H1 (cell line): ENCODE data around the gene CAMKMT. TPM values are rescaled to one million over a fixed set of nuclear protein-coding genes. Genes with fewer than 3 reads are reported as not detected.

Source experiments
- CTCF ChIA-PET: fragments of 300-600 bp; sonication (Branson Sonifier 250); formaldehyde crosslinking; loops from one replicate; lab custom pipeline; 2021; ENCODE audit not compliant: partially characterized antibody; lab: Charles Lee
- POLR2A ChIA-PET: fragments of 300-600 bp; sonication (Branson Sonifier 250); formaldehyde crosslinking; loops from one replicate; lab custom pipeline; 2021; ENCODE audit warnings: inconsistent platforms; ENCODE audit not compliant: partially characterized antibody; lab: Charles Lee
- DNase-seq, 2 experiments: peaks; one replicate each; pipeline versions ENCODE4 v3.0.0 to v3.0.0-alpha.2; 2010 to 2022; ENCODE audit warnings: low spot score in 2 of 2, low read depth in 1 of 2, mixed read lengths in 1 of 2
- FAIRE-seq: peaks from 2 replicates; lab custom pipeline; 2011; peaks lifted over from hg19 to GRCh38; lab: Jason Lieb, UNC
- H2AFZ ChIP-seq: 2 replicates; pipeline ENCODE4 v1.8.1; 2012; ENCODE audit warnings: low read length, inconsistent platforms
- H2AK5ac ChIP-seq: 2 replicates; pipeline ENCODE4 v1.6.1; 2013; ENCODE audit warnings: low read depth, low read length
- H2BK120ac ChIP-seq: replicated peaks from 2 replicates; pipeline ENCODE3; 2013; ENCODE audit warnings: low read depth, low read length, inconsistent platforms
- H2BK12ac ChIP-seq: 2 replicates; pipeline ENCODE4 v1.6.1; 2013; ENCODE audit warnings: low read depth, low read length
- H2BK15ac ChIP-seq: 2 replicates; pipeline ENCODE4 v1.6.1; 2013; ENCODE audit warnings: low read length
- H2BK20ac ChIP-seq: 2 replicates; pipeline ENCODE4 v1.6.1; 2013; ENCODE audit warnings: low read length
- H2BK5ac ChIP-seq: 2 replicates; pipeline ENCODE4 v1.6.1; 2013; ENCODE audit warnings: low read depth, low read length
- H3K14ac ChIP-seq: 2 replicates; pipeline ENCODE4 v1.6.1; 2013; ENCODE audit warnings: inconsistent platforms; ENCODE audit not compliant: insufficient read length
- H3K18ac ChIP-seq: 2 replicates; pipeline ENCODE4 v1.6.1; 2013; ENCODE audit warnings: low read length; ENCODE audit errors: extremely low read depth
- H3K23ac ChIP-seq: 2 replicates; pipeline ENCODE4 v1.6.1; 2013; ENCODE audit warnings: inconsistent platforms; ENCODE audit not compliant: insufficient read length
- H3K23me2 ChIP-seq: 2 replicates; pipeline ENCODE4 v1.6.1; 2013; ENCODE audit warnings: low read depth, low read length
- H3K27ac ChIP-seq: 2 replicates; pipeline ENCODE4 v1.6.1; 2011; ENCODE audit warnings: low read depth, low read length, inconsistent platforms
- H3K27me3 ChIP-seq, 4 experiments: replicated peaks in 1 of 4; 1 replicate in 1 of 4; 2 replicates in 3 of 4; pipeline versions ENCODE4 v1.6.1 to v1.8.1; 2011 to 2013; ENCODE audit warnings: low read length in 3 of 4, mild to moderate bottlenecking in 3 of 4, inconsistent platforms in 2 of 4, mixed read lengths in 2 of 4, moderate library complexity in 1 of 4; ENCODE audit not compliant: control insufficient read depth in 3 of 4, insufficient read depth in 3 of 4; ENCODE audit errors: extremely low read depth in 1 of 4
- H3K36me3 ChIP-seq, 4 experiments: 2 replicates each; pipeline versions ENCODE4 v1.6.1 to v1.8.1; 2011 to 2013; ENCODE audit warnings: mild to moderate bottlenecking in 4 of 4, low read length in 3 of 4, moderate library complexity in 2 of 4, control low read depth in 1 of 4, inconsistent platforms in 1 of 4; ENCODE audit not compliant: insufficient read depth in 4 of 4, control insufficient read depth in 2 of 4
- H3K4ac ChIP-seq: replicated peaks from 2 replicates; pipeline ENCODE3; 2013; ENCODE audit warnings: low read length, low read depth, mixed read lengths, inconsistent platforms; ENCODE audit not compliant: insufficient read length
- H3K4me1 ChIP-seq, 4 experiments: replicated peaks in 1 of 4; 1 replicate in 1 of 4; 2 replicates in 3 of 4; pipeline versions ENCODE4 v1.6.1 to v1.8.1; 2011 to 2013; ENCODE audit warnings: low read length in 3 of 4, inconsistent platforms in 2 of 4, mixed read lengths in 1 of 4; ENCODE audit not compliant: insufficient read depth in 4 of 4, control insufficient read depth in 3 of 4
- H3K4me2 ChIP-seq, 2 experiments: 2 replicates each; pipeline versions ENCODE4 v1.6.1 to v1.8.1; 2011 to 2013; ENCODE audit warnings: low read depth in 2 of 2, low read length in 2 of 2, control low read depth in 1 of 2, inconsistent platforms in 1 of 2, mild to moderate bottlenecking in 1 of 2; ENCODE audit not compliant: insufficient read depth in 1 of 2
- H3K4me3 ChIP-seq, 4 experiments: fragments of 200-600, 300-600 bp in 1 of 4; sonication (generic), shearing (Covaris generic), sonication (Bioruptor Twin) in 1 of 4; 2 replicates each; pipeline versions ENCODE4 v1.5.1 to v1.8.1; 2011 to 2016; ENCODE audit warnings: low read length in 4 of 4, low read depth in 3 of 4, control low read depth in 2 of 4, inconsistent platforms in 2 of 4, mild to moderate bottlenecking in 2 of 4, mixed read lengths in 1 of 4, moderate library complexity in 1 of 4; ENCODE audit not compliant: insufficient read depth in 2 of 4; ENCODE audit errors: extremely low read depth in 1 of 4
- H3K56ac ChIP-seq: replicated peaks from 2 replicates; pipeline ENCODE3; 2013; ENCODE audit warnings: low read depth, mild to moderate bottlenecking, mixed read lengths, low read length, inconsistent platforms; ENCODE audit not compliant: insufficient read length
- H3K79me1 ChIP-seq: 2 replicates; pipeline ENCODE4 v1.6.1; 2013; ENCODE audit warnings: low read depth, low read length, control low read depth
- H3K79me2 ChIP-seq, 2 experiments: 2 replicates each; pipeline versions ENCODE4 v1.6.1 to v1.8.1; 2012 to 2013; ENCODE audit warnings: low read length in 2 of 2, mild to moderate bottlenecking in 2 of 2, inconsistent platforms in 1 of 2; ENCODE audit not compliant: insufficient read depth in 2 of 2, control insufficient read depth in 1 of 2
- H3K9ac ChIP-seq, 4 experiments: replicated peaks in 1 of 4; 1 replicate in 1 of 4; 2 replicates in 3 of 4; pipeline versions ENCODE4 v1.6.1 to v1.8.1; 2011 to 2013; ENCODE audit warnings: low read depth in 3 of 4, low read length in 3 of 4, control low read depth in 2 of 4, mild to moderate bottlenecking in 2 of 4, moderate library complexity in 2 of 4, inconsistent platforms in 1 of 4; ENCODE audit errors: extremely low read depth in 1 of 4
- H3K9me3 ChIP-seq, 2 experiments: 2 replicates each; pipeline versions ENCODE4 v1.6.1 to v1.8.1; 2012 to 2013; ENCODE audit warnings: mild to moderate bottlenecking in 2 of 2, moderate library complexity in 2 of 2, control low read depth in 1 of 2, inconsistent platforms in 1 of 2, low read depth in 1 of 2, low read length in 1 of 2, mixed read lengths in 1 of 2; ENCODE audit not compliant: insufficient read depth in 2 of 2
- H4K20me1 ChIP-seq, 2 experiments: replicated peaks in 1 of 2; 2 replicates each; pipeline versions ENCODE3 to v1.8.1; 2011 to 2013; ENCODE audit warnings: inconsistent platforms in 2 of 2, low read length in 2 of 2, mild to moderate bottlenecking in 1 of 2; ENCODE audit not compliant: insufficient read depth in 2 of 2, control insufficient read depth in 1 of 2
- H4K5ac ChIP-seq: 2 replicates; pipeline ENCODE4 v1.6.1; 2013; ENCODE audit warnings: low read length, low read depth, mixed read lengths, inconsistent platforms; ENCODE audit not compliant: insufficient read length
- H4K8ac ChIP-seq: 2 replicates; pipeline ENCODE4 v1.8.0; 2013; ENCODE audit warnings: mild to moderate bottlenecking, moderate library complexity, low read length, inconsistent platforms; ENCODE audit not compliant: insufficient read depth; ENCODE audit errors: extremely low read depth
- H4K91ac ChIP-seq: replicated peaks from 2 replicates; pipeline ENCODE3; 2013; ENCODE audit warnings: low read length, mixed read lengths, inconsistent platforms; ENCODE audit not compliant: insufficient read length
- BRCA1 ChIP-seq: IDR thresholded peaks from 2 replicates; pipeline ENCODE4 v1.6.1; 2012; ENCODE audit warnings: low read depth, low read length, improper control_type of control experiment
- CBX5 ChIP-seq: fragments of 300-800, 300-1000 bp; sonication (generic); IDR thresholded peaks from 2 replicates; pipeline ENCODE4 v1.7.1; 2016; ENCODE audit warnings: antibody characterized with exemption, low read length, low read depth
- CHD1 ChIP-seq: IDR thresholded peaks from 2 replicates; pipeline ENCODE4 v1.6.1; 2012; ENCODE audit warnings: low read depth, low read length, improper control_type of control experiment
- CREB1 ChIP-seq: IDR thresholded peaks from 2 replicates; pipeline ENCODE4 v1.6.1; 2012; ENCODE audit warnings: inconsistent platforms
- EP300 ChIP-seq, 2 experiments: IDR thresholded peaks; 1 replicate in 1 of 2; 2 replicates in 1 of 2; pipeline ENCODE4 v1.6.1; 2011 to 2012; ENCODE audit warnings: low read depth in 2 of 2, low read length in 2 of 2, mild to moderate bottlenecking in 2 of 2, borderline replicate concordance in 1 of 2, inconsistent platforms in 1 of 2, moderate library complexity in 1 of 2
- FOSL1 ChIP-seq: IDR thresholded peaks from 2 replicates; pipeline ENCODE4 v1.6.1; 2011; ENCODE audit warnings: mild to moderate bottlenecking, low read depth, low read length, moderate library complexity; ENCODE audit not compliant: insufficient read depth
- JUND ChIP-seq: IDR thresholded peaks from 2 replicates; pipeline ENCODE4 v1.6.1; 2011; ENCODE audit warnings: mild to moderate bottlenecking, improper control_type of control experiment, low read length
- KDM4A ChIP-seq: IDR thresholded peaks from one replicate; pipeline ENCODE4 v1.7.1; 2012; ENCODE audit warnings: low read depth, mild to moderate bottlenecking, moderate library complexity, low read length, inconsistent platforms; ENCODE audit not compliant: severe bottlenecking
- SIN3A ChIP-seq, 2 experiments: IDR thresholded peaks in 1 of 2; conservative IDR thresholded peaks in 1 of 2; 2 replicates each; pipeline ENCODE4 v1.6.1; 2011 to 2012; ENCODE audit warnings: low read length in 2 of 2, improper control_type of control experiment in 1 of 2, low read depth in 1 of 2, mild to moderate bottlenecking in 1 of 2
- SP1 ChIP-seq: IDR thresholded peaks from 2 replicates; pipeline ENCODE4 v1.6.1; 2011; ENCODE audit warnings: low read depth, low read length
- SP2 ChIP-seq: IDR thresholded peaks from 2 replicates; pipeline ENCODE4 v1.6.1; 2012; ENCODE audit warnings: mild to moderate bottlenecking, low read length, inconsistent platforms
- WGBS, 2 experiments: shearing (Covaris generic) in 1 of 2; methylation state at CpG; one replicate each; pipeline versions ENCODE4 v1.1.6 to v1.1.7; 2013 to 2015; ENCODE audit warnings: low lambda C conversion rate in 2 of 2, mixed read lengths in 2 of 2, inconsistent platforms in 1 of 2, low coverage in 1 of 2, missing lambda C conversion rate in 1 of 2; ENCODE audit not compliant: insufficient replicate concordance in 2 of 2, insufficient coverage in 1 of 2, insufficient read length in 1 of 2; ENCODE audit errors: extremely low coverage in 1 of 2, missing lambda C conversion rate in 1 of 2; 5-methylcytosine and 5-hydroxymethylcytosine counted together
- polyA plus RNA-seq, 7 experiments: library from polyadenylated mRNA; depleted of rRNA in 3 of 7; stranded (reverse) in 5 of 7; unstranded in 2 of 7; fragments of >200 nt in 5 of 7; fragments of 200-250 nt in 2 of 7; gene quantifications; 1 replicate in 5 of 7; 2 replicates in 1 of 7; 4 replicates in 1 of 7; pipeline versions ENCODE4 v1.2.1 to v1.2.3, GENCODE V29; 2011 to 2013; ENCODE audit warnings: missing spikeins in 2 of 7, mixed read lengths in 2 of 7
- total RNA-seq: library from RNA; stranded (reverse); fragmentation: NEBNext Ultra II Directional; extraction: Animal tissue kit (Norgen Biotek cat#: 25700); gene quantifications from 2 replicates; pipeline ENCODE4 v1.2.1, GENCODE V29; 2021

The CAMKMT gene
- total and polyA plus RNA-seq, 2 of the 8 experiments (the other 6 are each of a cell fraction or from before 2014, with no cell fraction given), result 14.7 to 22.4 TPM

DNA sequence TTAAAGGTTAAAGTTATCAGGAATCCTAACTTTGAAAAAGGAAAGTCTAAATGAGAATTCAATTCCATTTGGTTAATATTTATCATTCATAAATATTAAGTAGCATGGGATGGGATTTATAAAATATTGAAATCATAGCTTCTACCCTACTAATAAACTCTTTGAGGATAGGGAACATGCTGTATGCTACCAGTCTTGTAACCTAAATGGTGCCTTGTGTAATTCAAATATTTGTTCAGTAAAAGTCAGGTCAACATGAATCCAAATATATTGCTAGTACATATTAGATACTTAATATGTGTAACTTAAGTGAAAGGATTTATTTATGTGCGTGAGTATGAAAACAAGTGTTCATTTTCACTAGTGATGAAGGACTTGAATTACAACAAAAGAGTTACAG lies 94.1 kb downstream of the CAMKMT start:
- no peak overlapping the region for H3K4ac ChIP-seq
- no peaks in the 10 kb centered on the region for H3K36me3 ChIP-seq
- H3K4me2 ChIP-seq, result no peak overlapping the region
- no peak overlapping the region for H3K4me3 ChIP-seq
- no peak for FAIRE-seq
- CTCF ChIA-PET, result interaction anchor here (0.7 to 1.0 kb wide), 3 partner anchors 19 to 63 kb away, joined by 3 read pairs; no protein-coding TSS in a partner anchor
- H3K9me3 ChIP-seq, result no peaks in the 10 kb centered on the region
- H2BK120ac ChIP-seq, result no peak overlapping the region
- H3K23ac ChIP-seq, result no peak overlapping the region
- H4K91ac ChIP-seq, result no peak overlapping the region
- no peak overlapping the region for H3K56ac ChIP-seq
- no peak overlapping the region for H3K14ac ChIP-seq
- WGBS, 2 experiments, result 84% methylated on average over 1 of the region's 1 CpG; no CpG with 5 or more reads in 1 of the 2 experiments
- no peak overlapping the region for H3K18ac ChIP-seq
- POLR2A ChIA-PET, result interaction anchor here (1.5 kb wide), 1 partner anchor 13 kb away, joined by 3 read pairs; no protein-coding TSS in a partner anchor
- no peak overlapping the region for H3K9ac ChIP-seq
- no peak overlapping the region for H2AFZ ChIP-seq
- peaks cover 0 to 7% (median 2%) of the 10 kb centered on the region in 4 experiments; a peak in 3 of 7 replicates for H3K4me1 ChIP-seq
- H2BK5ac ChIP-seq, result no peak overlapping the region
- no peak overlapping the region for H4K8ac ChIP-seq
- H2BK15ac ChIP-seq, result no peak overlapping the region
- no peak overlapping the region for H3K27ac ChIP-seq
- no peaks in the 10 kb centered on the region for H3K23me2 ChIP-seq
- DNase-seq, result no peak
- no peak overlapping the region for H2AK5ac ChIP-seq
- no peaks in the 10 kb centered on the region for H3K79me1 ChIP-seq
- H2BK20ac ChIP-seq, result no peak overlapping the region
- no peaks in the 10 kb centered on the region for H3K27me3 ChIP-seq
- no peak overlapping the region for H2BK12ac ChIP-seq
- H4K20me1 ChIP-seq, result no peaks in the 10 kb centered on the region
- no peaks in the 10 kb centered on the region for H3K79me2 ChIP-seq
- no peak overlapping the region for H4K5ac ChIP-seq
- TF ChIP-seq JUND (no peak), BRCA1 (no peak), FOSL1 (no peak), EP300 (IDR thresholded peaks at IDR 0.05; ENCODE audit: borderline replicate concordance in 1 of 2, low read depth in 2 of 2, low read length in 2 of 2) (no peak), SIN3A (conservative IDR thresholded peaks at IDR 0.05 in 1 of 2, IDR thresholded peaks at IDR 0.05 in 1 of 2; ENCODE audit: low read depth in 1 of 2, low read length in 2 of 2) (no peak), KDM4A (no peak), CBX5 (no peak), SP1 (no peak), CHD1 (no peak), SP2 (no peak), CREB1 (no peak)
